B cell (primary cell): Measurements from ENCODE around the gene SLC25A18.

Experiments used
- CTCF ChIP-seq: fragments of 200-600 bp; IDR thresholded peaks from one replicate; pipeline ENCODE4 v1.8.0; 2022; ENCODE audit warnings: antibody characterized with exemption, mild to moderate bottlenecking
- EZH2 ChIP-seq: IDR thresholded peaks from 2 replicates; pipeline ENCODE4 v1.6.1; 2012; ENCODE audit warnings: borderline replicate concordance, low read depth, mild to moderate bottlenecking, moderate library complexity, low read length; ENCODE audit not compliant: insufficient read depth, poor library complexity, severe bottlenecking

GRCh38 chr22:17548010-17548755 is 15.1 kb upstream of the SLC25A18 start:
- TF ChIP-seq CTCF: no peak
- no peak for TF ChIP-seq EZH2
